SJSA1 (cell line): ENCODE results near the gene METTL22. TPM values are rescaled to one million over a fixed set of nuclear protein-coding genes. Genes with fewer than 3 reads are reported as not detected.
"Not testable (repeated sequence)": the region's sequence is repeated elsewhere in the genome, so short reads cannot be mapped to it uniquely, and the experiment has no call there.

Source experiments
- DNase-seq, 2 experiments: peaks; one replicate each; pipeline ENCODE4 v3.0.0-alpha.2; 2015 to 2020; ENCODE audit warnings: low spot score in 2 of 2, low read depth in 1 of 2
- H3K27ac ChIP-seq: fragments of 250-450 bp; sonication (Bioruptor Pico); 2 replicates; pipeline ENCODE4 v1.5.1; 2020; ENCODE audit warnings: mild to moderate bottlenecking, moderate library complexity
- H3K27me3 ChIP-seq: fragments of 250-450 bp; sonication (Bioruptor Pico); replicated peaks from 2 replicates; pipeline ENCODE4 v1.5.1; 2020; ENCODE audit warnings: mild to moderate bottlenecking, moderate library complexity
- H3K36me3 ChIP-seq: fragments of 250-450 bp; sonication (Bioruptor Pico); 2 replicates; pipeline ENCODE4 v1.5.1; 2020; ENCODE audit warnings: mild to moderate bottlenecking
- H3K4me1 ChIP-seq: fragments of 250-450 bp; sonication (Bioruptor Pico); replicated peaks from 2 replicates; pipeline ENCODE4 v1.6.1; 2021; ENCODE audit warnings: mild to moderate bottlenecking
- H3K4me3 ChIP-seq: fragments of 250-450 bp; sonication (Bioruptor Pico); 2 replicates; pipeline ENCODE4 v1.5.1; 2020; ENCODE audit warnings: mild to moderate bottlenecking
- H3K9me3 ChIP-seq: fragments of 250-450 bp; sonication (Bioruptor Pico); replicated peaks from 2 replicates; pipeline ENCODE4 v1.5.1; 2020; ENCODE audit warnings: mild to moderate bottlenecking
- total RNA-seq: library from RNA; depleted of rRNA; stranded (reverse); fragments of >200 nt; shearing (Covaris generic); gene quantifications from 2 replicates; pipeline ENCODE4 v1.2.3, GENCODE V29; 2014

The METTL22 gene
- total RNA-seq, 1 experiment from 2014 or later = 14.9 TPM

- H3K36me3 ChIP-seq = peaks cover 27% of the 10 kb centered on the region
- H3K4me3 ChIP-seq = no peak overlapping the region
- H3K4me1 ChIP-seq = no peaks in the 10 kb centered on the region
- no peaks in the 10 kb centered on the region; the same call in 1 of the 2 replicates for H3K9me3 ChIP-seq
- DNase-seq = no peak
- no peaks in the 10 kb centered on the region for H3K27me3 ChIP-seq
- H3K27ac ChIP-seq = no peak overlapping the region
Measured at GRCh38 chr16:8649829-8650554, 28.5 kb downstream of the METTL22 start.

- not testable (repeated sequence) for H3K4me3 ChIP-seq, H3K4me1 ChIP-seq, H3K27ac ChIP-seq, DNase-seq, H3K27me3 ChIP-seq, H3K9me3 ChIP-seq
- peaks cover 14% of the 10 kb centered on the region for H3K36me3 ChIP-seq
Measured at GRCh38 chr16:8651958-8652357, 30.5 kb downstream of the METTL22 start.

DNA sequence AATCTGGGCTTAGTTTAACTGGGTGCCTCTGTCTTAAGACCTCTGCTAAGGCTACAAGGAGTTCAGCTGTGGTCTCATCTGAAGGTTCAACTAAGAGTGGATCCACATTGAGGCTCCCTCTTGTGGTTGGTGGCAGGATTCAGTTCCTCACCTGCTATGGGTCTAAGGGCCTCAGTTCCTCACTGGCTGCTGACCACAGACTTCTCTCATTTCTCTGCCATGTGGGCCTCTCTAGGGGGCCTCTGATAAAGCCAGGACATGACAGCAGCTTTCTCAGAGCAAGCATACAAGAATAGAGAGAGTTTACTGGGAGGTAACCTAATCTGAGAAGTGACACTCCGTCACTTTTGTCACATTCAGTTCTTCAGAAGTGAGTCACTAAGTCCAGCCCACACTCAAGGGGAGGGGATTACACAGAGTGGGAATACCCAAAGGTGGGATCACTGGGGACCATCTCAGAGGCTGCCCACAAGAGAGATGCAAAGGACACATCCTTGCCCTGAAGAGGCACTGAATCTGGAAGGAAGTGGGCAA, 33.8 kb downstream of the METTL22 start:
- Histone ChIP-seq H3K27ac (no peak overlapping the region), H3K27me3 (peaks cover 7% of the 10 kb centered on the region), H3K4me3 (no peak overlapping the region), H3K9me3 (no peaks in the 10 kb centered on the region; the same call in 1 of the 2 replicates), H3K4me1 (no peaks in the 10 kb centered on the region), H3K36me3 (no peaks in the 10 kb centered on the region)
- no peak for DNase-seq

GRCh38 chr16:8656376-8656775, 34.9 kb downstream of the METTL22 start:
- no peaks in the 10 kb centered on the region for H3K4me1 ChIP-seq
- H3K27ac ChIP-seq = no peak overlapping the region
- H3K27me3 ChIP-seq = peaks cover 7% of the 10 kb centered on the region
- no peak for DNase-seq
- H3K9me3 ChIP-seq = no peaks in the 10 kb centered on the region; the same call in 1 of the 2 replicates
- H3K4me3 ChIP-seq = no peak overlapping the region
- no peaks in the 10 kb centered on the region for H3K36me3 ChIP-seq

DNA sequence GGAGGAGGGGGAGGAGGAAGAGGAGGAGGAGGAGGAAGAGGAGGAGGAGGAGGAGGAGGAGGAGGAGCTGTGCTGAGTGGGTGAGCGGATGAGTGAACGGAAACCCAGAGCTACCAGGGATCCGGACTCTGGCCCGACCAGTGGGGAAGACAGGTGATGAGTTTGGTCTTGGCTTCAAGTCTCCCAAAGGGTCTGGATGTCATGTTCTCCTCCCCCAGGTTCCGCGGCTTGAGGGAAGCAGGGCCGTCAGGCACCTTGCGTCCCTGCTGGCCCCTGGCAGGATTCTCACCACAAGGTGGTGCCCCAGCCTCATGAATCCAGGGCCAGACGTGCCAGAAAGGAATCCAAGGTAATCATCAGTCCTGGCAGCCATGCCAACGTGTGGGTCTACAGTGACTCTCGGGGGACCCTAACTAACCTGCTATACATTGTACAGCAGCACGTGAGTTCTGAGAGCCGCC, 39.4 kb downstream of the METTL22 start:
- Histone ChIP-seq H3K4me3 (no peak overlapping the region), H3K27me3 (peaks cover 7% of the 10 kb centered on the region)
- peak; percentile 49 to 62 for DNase-seq

DNA sequence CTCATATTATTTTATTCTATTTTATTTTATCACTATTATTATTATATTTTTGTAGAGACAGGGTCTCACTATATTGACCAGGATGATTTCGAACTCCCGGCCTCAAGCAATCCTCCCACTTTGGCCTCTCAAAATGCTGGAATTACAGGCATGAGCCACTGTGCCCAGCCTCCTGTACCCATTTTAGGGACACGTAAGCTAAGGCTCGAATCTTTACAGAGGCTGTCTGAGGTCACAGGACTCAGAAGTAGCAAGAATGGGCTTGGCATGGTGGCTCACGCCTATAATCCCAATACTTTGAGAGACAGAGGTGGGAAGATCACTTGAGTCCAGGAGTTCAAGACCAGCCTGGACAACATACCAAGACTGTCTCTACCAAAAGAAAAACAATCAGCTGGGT, 40.2 kb downstream of the METTL22 start:
- Histone ChIP-seq H3K4me3 (no peak overlapping the region), H3K27ac (no peak overlapping the region), H3K27me3 (peaks cover 7% of the 10 kb centered on the region), H3K9me3 (no peaks in the 10 kb centered on the region), H3K4me1 (no peaks in the 10 kb centered on the region), H3K36me3 (no peaks in the 10 kb centered on the region)
- DNase-seq = no peak

More for the DNA sequence above, 39.4 kb downstream of the METTL22 start:
- no peaks in the 10 kb centered on the region for H3K4me1 ChIP-seq
- H3K36me3 ChIP-seq = no peaks in the 10 kb centered on the region
- H3K27ac ChIP-seq = no peak overlapping the region
- H3K9me3 ChIP-seq = no peaks in the 10 kb centered on the region

- H3K27me3 ChIP-seq = no peaks in the 10 kb centered on the region
- no peaks in the 10 kb centered on the region for H3K4me1 ChIP-seq
- no peak for DNase-seq
- H3K9me3 ChIP-seq = no peaks in the 10 kb centered on the region
- no peak overlapping the region for H3K4me3 ChIP-seq
- no peaks in the 10 kb centered on the region for H3K36me3 ChIP-seq
- H3K27ac ChIP-seq = no peak overlapping the region
Measured at GRCh38 chr16:8663192-8664089, 41.9 kb downstream of the METTL22 start.

- Histone ChIP-seq H3K27ac (no peak overlapping the region), H3K36me3 (no peaks in the 10 kb centered on the region), H3K4me1 (no peaks in the 10 kb centered on the region), H3K9me3 (no peaks in the 10 kb centered on the region), H3K27me3 (no peaks in the 10 kb centered on the region), H3K4me3 (no peak overlapping the region)
- DNase-seq = no peak
Measured at GRCh38 chr16:8665529-8665928, 44.0 kb downstream of the METTL22 start.

DNA sequence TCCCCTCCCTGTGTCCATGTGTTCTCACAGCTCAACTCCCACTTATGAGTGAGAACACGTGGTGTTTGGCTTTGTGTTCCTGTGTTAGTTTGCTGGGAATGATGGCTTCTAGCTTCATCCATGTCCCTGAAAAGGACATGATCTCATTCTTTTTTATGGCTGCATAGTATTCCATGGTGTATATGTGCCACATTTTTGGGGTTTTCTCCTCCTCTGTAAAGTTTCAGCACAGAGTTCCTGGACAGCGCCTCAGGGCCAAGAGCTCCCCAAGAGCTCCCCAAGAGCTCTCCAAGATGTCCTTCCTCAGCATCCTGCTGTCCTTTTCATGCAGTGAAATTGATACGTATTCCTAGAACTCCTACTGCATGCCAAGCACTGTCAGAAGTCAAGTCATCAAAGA, 46.0 kb downstream of the METTL22 start:
- H3K9me3 ChIP-seq = no peaks in the 10 kb centered on the region
- no peak for DNase-seq
- no peaks in the 10 kb centered on the region for H3K27me3 ChIP-seq
- no peak overlapping the region for H3K27ac ChIP-seq
- H3K4me1 ChIP-seq = no peaks in the 10 kb centered on the region
- H3K36me3 ChIP-seq = no peaks in the 10 kb centered on the region
- H3K4me3 ChIP-seq = no peak overlapping the region

GRCh38 chr16:8668113-8668512, 46.6 kb downstream of the METTL22 start:
- no peaks in the 10 kb centered on the region for H3K27me3 ChIP-seq
- no peak overlapping the region for H3K27ac ChIP-seq
- H3K4me3 ChIP-seq = no peak overlapping the region
- H3K36me3 ChIP-seq = no peaks in the 10 kb centered on the region
- H3K4me1 ChIP-seq = no peaks in the 10 kb centered on the region
- no peaks in the 10 kb centered on the region for H3K9me3 ChIP-seq
- no peak for DNase-seq

- Histone ChIP-seq H3K9me3 (no peaks in the 10 kb centered on the region), H3K27me3 (no peaks in the 10 kb centered on the region), H3K27ac (no peak overlapping the region), H3K4me3 (no peak overlapping the region), H3K36me3 (no peaks in the 10 kb centered on the region), H3K4me1 (peaks cover 5% of the 10 kb centered on the region; the same call in 1 of the 2 replicates)
- DNase-seq = no peak
Measured at GRCh38 chr16:8669481-8669880, 48.0 kb downstream of the METTL22 start.

DNA sequence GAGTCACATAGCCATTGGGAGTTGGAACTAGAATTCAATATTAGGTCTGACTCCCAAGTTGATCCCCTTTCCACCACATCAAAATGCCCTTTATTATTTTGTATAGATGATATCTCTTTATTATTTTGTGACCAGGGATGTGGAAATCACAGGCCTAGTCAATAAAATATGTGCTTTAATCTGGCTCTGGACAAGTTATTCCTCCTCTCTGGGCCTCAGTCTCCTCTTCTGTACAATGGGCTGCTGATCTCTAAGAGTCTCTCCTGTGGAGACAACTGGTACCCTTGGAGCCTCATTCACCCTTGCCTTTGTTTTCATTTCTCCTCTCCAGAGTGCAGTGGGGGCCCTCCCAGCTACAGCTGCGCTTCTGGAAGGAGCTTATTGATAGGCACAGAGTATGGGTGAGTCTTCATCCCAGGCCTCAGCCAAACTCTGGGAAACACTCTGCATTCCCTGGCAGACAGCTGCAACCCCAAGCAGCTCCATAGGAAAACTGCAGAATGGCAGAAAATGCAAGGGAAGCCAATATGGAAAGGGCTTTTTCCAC, 48.6 kb downstream of the METTL22 start:
- Histone ChIP-seq H3K4me1 (peaks cover 10% of the 10 kb centered on the region), H3K27me3 (no peaks in the 10 kb centered on the region), H3K27ac (no peak overlapping the region), H3K4me3 (no peak overlapping the region), H3K36me3 (no peaks in the 10 kb centered on the region), H3K9me3 (no peaks in the 10 kb centered on the region)
- no peak for DNase-seq

- Histone ChIP-seq H3K4me3 (peak overlapping the region; percentile 60), H3K27ac (no peak overlapping the region), H3K4me1 (peaks cover 34% of the 10 kb centered on the region), H3K36me3 (no peaks in the 10 kb centered on the region), H3K9me3 (no peaks in the 10 kb centered on the region), H3K27me3 (no peaks in the 10 kb centered on the region)
- peak in 1 of 2 experiments; percentile 19 for DNase-seq
Measured at GRCh38 chr16:8673611-8674412, 52.3 kb downstream of the METTL22 start.
